Muscle of leg (tissue), 11 donors: Measurements from ENCODE around the gene SLC22A12. TPM values are rescaled to one million over a fixed set of nuclear protein-coding genes. Genes with fewer than 3 reads are reported as not detected.

Experiments
- DNase-seq: peaks from one replicate; pipeline ENCODE4 v3.0.0; 2013
- H3K27ac ChIP-seq: one replicate; pipeline ENCODE4 v1.5.1; 2013; ENCODE audit warnings: mild to moderate bottlenecking, low read length, control low read depth
- H3K27me3 ChIP-seq: one replicate; pipeline ENCODE4 v1.6.1; 2013; ENCODE audit warnings: low read length; ENCODE audit not compliant: control insufficient read depth, insufficient read depth
- H3K36me3 ChIP-seq: one replicate; pipeline ENCODE4 v1.6.1; 2013; ENCODE audit warnings: low read length; ENCODE audit not compliant: control insufficient read depth, insufficient read depth
- H3K4me1 ChIP-seq: one replicate; pipeline ENCODE4 v1.6.1; 2013; ENCODE audit warnings: low read length; ENCODE audit not compliant: control insufficient read depth, insufficient read depth
- H3K4me3 ChIP-seq: one replicate; pipeline ENCODE4 v1.5.1; 2013; ENCODE audit warnings: low read length, control low read depth
- H3K9me3 ChIP-seq: replicated peaks from 2 replicates; pipeline ENCODE4 v1.6.1; 2013; ENCODE audit warnings: low read depth, low read length; ENCODE audit not compliant: control insufficient read depth
- WGBS: methylation state at CpG from one replicate; pipeline ENCODE4 v1.1.5; 2013; ENCODE audit warnings: missing lambda C conversion rate; ENCODE audit not compliant: insufficient coverage; 5-methylcytosine and 5-hydroxymethylcytosine counted together
- polyA plus RNA-seq, 8 donors: library from polyadenylated mRNA; unstranded; fragments of 120-200 nt; gene quantifications; one replicate each; pipeline versions ENCODE4 v1.2.1 to v1.2.3, GENCODE V29; 2013; ENCODE audit warnings: inconsistent platforms in 1 of 8, low replicate concordance in 1 of 8; ENCODE audit not compliant: insufficient read length in 8 of 8, insufficient read depth in 1 of 8
- total RNA-seq: library from RNA; stranded (reverse); fragments of 120-200 nt; gene quantifications from one replicate; pipeline ENCODE4 v1.2.4, GENCODE V29; 2013

Gene SLC22A12
- total and polyA plus RNA-seq, 9 donors = not detected

DNA sequence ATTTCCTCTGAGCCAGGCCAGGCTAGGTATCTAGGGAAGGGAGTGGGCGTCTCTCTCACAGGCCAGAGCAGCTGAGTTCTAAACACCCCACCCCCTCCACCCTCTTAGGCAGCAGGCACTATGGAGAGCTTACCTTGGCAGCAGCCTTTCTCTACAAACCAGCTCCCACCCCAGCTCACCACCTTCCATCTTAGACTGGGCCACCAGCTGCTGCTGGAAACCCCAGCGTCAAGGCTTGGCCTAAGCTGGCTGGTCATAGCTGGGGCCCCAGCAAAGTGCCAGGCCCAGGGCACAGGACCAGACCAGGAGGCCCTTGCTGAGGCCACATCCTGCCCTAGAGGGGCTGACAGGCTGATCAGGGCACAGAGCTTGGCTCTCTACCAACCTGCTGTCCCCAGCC is 20.2 kb downstream of the SLC22A12 start:
- no peak for DNase-seq
- H3K36me3 ChIP-seq = peaks cover 11% of the 10 kb centered on the region
- H3K4me1 ChIP-seq = peaks cover 10% of the 10 kb centered on the region
- no peaks in the 10 kb centered on the region for H3K9me3 ChIP-seq
- no peak overlapping the region for H3K4me3 ChIP-seq
- 75% methylated on average over 1 of the region's 2 CpGs for WGBS
- H3K27me3 ChIP-seq = peaks cover 2% of the 10 kb centered on the region
- H3K27ac ChIP-seq = no peak overlapping the region

GRCh38 chr11:64611869-64612646 is 21.0 kb downstream of the SLC22A12 start:
- no peak for DNase-seq
- Histone ChIP-seq H3K27me3 (peaks cover 2% of the 10 kb centered on the region), H3K4me3 (no peak overlapping the region), H3K4me1 (peaks cover 10% of the 10 kb centered on the region), H3K9me3 (no peaks in the 10 kb centered on the region), H3K27ac (no peak overlapping the region), H3K36me3 (peaks cover 18% of the 10 kb centered on the region)
- whole genome bisulfite sequencing = 70% methylated on average over 8 of the region's 11 CpGs

- Histone ChIP-seq H3K4me1 (peaks cover 13% of the 10 kb centered on the region), H3K4me3 (no peak overlapping the region), H3K9me3 (no peaks in the 10 kb centered on the region), H3K36me3 (peaks cover 23% of the 10 kb centered on the region), H3K27ac (no peak overlapping the region), H3K27me3 (no peaks in the 10 kb centered on the region)
- DNase-seq = no peak
- WGBS = 82% methylated on average over 4 of the region's 6 CpGs
These were observed 22.6 kb downstream of the SLC22A12 start for GRCh38 chr11:64613648-64614047.

GRCh38 chr11:64614917-64615316 is 23.9 kb downstream of the SLC22A12 start:
- H3K4me1 ChIP-seq = peaks cover 23% of the 10 kb centered on the region
- no peak overlapping the region for H3K27ac ChIP-seq
- H3K36me3 ChIP-seq = peaks cover 23% of the 10 kb centered on the region
- no peaks in the 10 kb centered on the region for H3K27me3 ChIP-seq
- no peak overlapping the region for H3K4me3 ChIP-seq
- H3K9me3 ChIP-seq = no peaks in the 10 kb centered on the region
- WGBS = no CpG with 5 or more reads among the region's 5 CpGs
- no peak for DNase-seq

GRCh38 chr11:64616817-64617216 is 25.8 kb downstream of the SLC22A12 start:
- 91% methylated on average over 3 of the region's 3 CpGs for WGBS
- peaks cover 36% of the 10 kb centered on the region for H3K4me1 ChIP-seq
- no peaks in the 10 kb centered on the region for H3K27me3 ChIP-seq
- H3K27ac ChIP-seq = no peak overlapping the region
- no peaks in the 10 kb centered on the region for H3K9me3 ChIP-seq
- peaks cover 23% of the 10 kb centered on the region for H3K36me3 ChIP-seq
- DNase-seq = no peak
- H3K4me3 ChIP-seq = no peak overlapping the region

DNA sequence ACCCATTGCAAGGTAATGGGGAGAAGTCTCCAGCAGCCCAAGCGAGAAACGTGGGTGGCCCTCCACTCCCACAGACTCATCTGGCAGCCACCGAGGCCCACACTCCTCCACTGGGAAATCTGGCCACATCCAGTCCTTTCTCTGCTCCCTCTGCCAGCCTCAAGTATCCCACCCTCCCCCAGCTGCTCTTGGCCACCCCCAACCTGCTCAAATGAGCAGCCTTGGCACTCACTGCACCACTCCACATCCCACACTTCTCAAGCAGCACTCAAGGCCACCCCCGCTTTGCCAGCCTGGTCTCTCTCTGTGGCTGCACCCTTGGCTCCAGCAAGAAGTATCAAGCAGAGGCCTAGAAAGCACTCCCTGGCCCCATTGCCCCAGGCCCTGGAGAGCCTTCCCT is 28.2 kb downstream of the SLC22A12 start:
- 65% methylated on average over 4 of the region's 4 CpGs for WGBS
- H3K36me3 ChIP-seq = peaks cover 31% of the 10 kb centered on the region
- no peaks in the 10 kb centered on the region for H3K27me3 ChIP-seq
- no peaks in the 10 kb centered on the region for H3K9me3 ChIP-seq
- peak overlapping the region; percentile 91 for H3K27ac ChIP-seq
- no peak overlapping the region for H3K4me3 ChIP-seq
- peaks cover 42% of the 10 kb centered on the region for H3K4me1 ChIP-seq
- DNase-seq = no peak

DNA sequence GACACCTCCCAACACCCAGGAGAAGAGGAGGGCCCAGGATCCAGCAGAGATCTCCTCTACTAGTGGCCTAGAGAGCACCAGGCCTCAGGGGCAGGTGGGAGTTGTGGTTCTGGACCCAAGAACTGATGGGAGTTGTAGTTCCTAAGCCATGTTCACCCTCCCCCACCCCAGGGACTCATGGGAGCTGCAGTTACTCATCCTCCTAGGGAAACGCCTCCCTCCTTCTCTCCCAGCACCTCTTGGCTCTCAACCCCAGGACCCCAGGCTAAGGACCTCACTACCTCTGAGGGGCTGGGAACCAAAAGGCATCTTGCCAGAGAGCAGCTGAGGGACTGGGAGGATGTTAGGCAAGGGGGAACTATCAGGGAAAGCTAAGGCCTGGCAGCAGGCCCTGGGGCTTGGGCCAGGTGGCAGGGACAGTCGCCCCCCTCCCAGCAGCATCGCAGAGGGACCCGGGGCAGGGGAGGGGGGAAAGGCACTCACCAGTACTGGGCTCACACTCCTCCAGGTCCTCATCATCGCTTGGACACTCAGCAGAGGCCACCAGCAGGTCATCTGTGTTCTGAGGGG is 28.9 kb downstream of the SLC22A12 start:
- H3K27ac ChIP-seq = peak overlapping the region; percentile 91
- DNase-seq = peak; percentile 94
- H3K9me3 ChIP-seq = no peaks in the 10 kb centered on the region
- WGBS = 0% methylated on average over 1 of the region's 5 CpGs
- no peaks in the 10 kb centered on the region for H3K27me3 ChIP-seq
- no peak overlapping the region for H3K4me3 ChIP-seq
- peaks cover 24% of the 10 kb centered on the region for H3K36me3 ChIP-seq
- H3K4me1 ChIP-seq = peaks cover 42% of the 10 kb centered on the region

- H3K4me3 ChIP-seq = no peak overlapping the region
- peak overlapping the region; percentile 91 for H3K27ac ChIP-seq
- DNase-seq = peak; percentile 94
- H3K4me1 ChIP-seq = peaks cover 47% of the 10 kb centered on the region
- WGBS = 22% methylated on average over 10 of the region's 13 CpGs
- no peaks in the 10 kb centered on the region for H3K9me3 ChIP-seq
- peaks cover 26% of the 10 kb centered on the region for H3K36me3 ChIP-seq
- no peaks in the 10 kb centered on the region for H3K27me3 ChIP-seq
These were observed 29.5 kb downstream of the SLC22A12 start for GRCh38 chr11:64620381-64620971.

GRCh38 chr11:64621283-64622019 is 30.4 kb downstream of the SLC22A12 start:
- Histone ChIP-seq H3K9me3 (no peaks in the 10 kb centered on the region), H3K27me3 (no peaks in the 10 kb centered on the region), H3K4me3 (no peak overlapping the region), H3K27ac (peak overlapping the region; percentile 91), H3K4me1 (peaks cover 47% of the 10 kb centered on the region), H3K36me3 (peaks cover 30% of the 10 kb centered on the region)
- no peak for DNase-seq
- WGBS = 48% methylated on average over 2 of the region's 5 CpGs

- Histone ChIP-seq H3K9me3 (no peaks in the 10 kb centered on the region), H3K4me3 (no peak overlapping the region), H3K4me1 (peaks cover 47% of the 10 kb centered on the region), H3K36me3 (peaks cover 26% of the 10 kb centered on the region), H3K27ac (no peak overlapping the region), H3K27me3 (no peaks in the 10 kb centered on the region)
- WGBS = 95% methylated on average over 15 of the region's 19 CpGs
- no peak for DNase-seq
These were observed 31.7 kb downstream of the SLC22A12 start for GRCh38 chr11:64622681-64623080.
